Ascending aorta (tissue), 2 donors: ENCODE data around the gene TP53. TPM values are rescaled to one million over a fixed set of nuclear protein-coding genes. Genes with fewer than 3 reads are reported as not detected.

Experiments used
- DNase-seq, 2 donors: peaks; one replicate each; pipeline ENCODE4 v3.0.0-alpha.2; 2019; ENCODE audit warnings: low spot score in 2 of 2
- H3K27ac ChIP-seq, 2 donors: fragments of 200-600 bp; sonication (generic); one replicate each; pipeline ENCODE4 v1.5.1; 2016 to 2017; ENCODE audit warnings: mild to moderate bottlenecking in 1 of 2
- H3K27me3 ChIP-seq: fragments of 200-600 bp; sonication (generic); one replicate; pipeline ENCODE4 v1.5.1; 2017
- H3K36me3 ChIP-seq, 2 donors: fragments of 200-600 bp; sonication (generic); one replicate each; pipeline ENCODE4 v1.5.1; 2016
- H3K4me1 ChIP-seq, 2 donors: fragments of 200-600 bp; sonication (generic); one replicate each; pipeline ENCODE4 v1.5.1; 2016 to 2017; ENCODE audit warnings: mild to moderate bottlenecking in 1 of 2
- H3K4me3 ChIP-seq, 2 donors: fragments of 200-600 bp; sonication (generic); one replicate each; pipeline ENCODE4 v1.5.1; 2016 to 2017; ENCODE audit warnings: mild to moderate bottlenecking in 1 of 2
- H3K9me3 ChIP-seq, 2 donors: fragments of 200-600 bp; sonication (generic); one replicate each; pipeline ENCODE4 v1.5.1; 2016
- intact Hi-C: fragments of 100-400 bp; cut with DNase I; formaldehyde crosslinking; loops from one replicate; pipeline ENCODE4 v1.15.1; 2023
- total RNA-seq: library from RNA; depleted of rRNA; stranded (reverse); fragments of >200 nt; gene quantifications from one replicate; pipeline ENCODE4 v1.1.0, GENCODE V29; 2016
- TF ChIP-seq, protein P1 (sequence below), 3 experiments: fragments of 200-600 bp in 2 of 3; fragments of 450-650 bp in 1 of 3; sonication (generic) in 2 of 3; IDR thresholded peaks; one replicate each; pipeline ENCODE4 v1.5.1; 2016 to 2019; ENCODE audit warnings: antibody characterized with exemption in 3 of 3, mild to moderate bottlenecking in 1 of 3, moderate library complexity in 1 of 3

The TP53 gene
- total RNA-seq, 1 donor from 2014 or later = 48.0 TPM

DNA sequence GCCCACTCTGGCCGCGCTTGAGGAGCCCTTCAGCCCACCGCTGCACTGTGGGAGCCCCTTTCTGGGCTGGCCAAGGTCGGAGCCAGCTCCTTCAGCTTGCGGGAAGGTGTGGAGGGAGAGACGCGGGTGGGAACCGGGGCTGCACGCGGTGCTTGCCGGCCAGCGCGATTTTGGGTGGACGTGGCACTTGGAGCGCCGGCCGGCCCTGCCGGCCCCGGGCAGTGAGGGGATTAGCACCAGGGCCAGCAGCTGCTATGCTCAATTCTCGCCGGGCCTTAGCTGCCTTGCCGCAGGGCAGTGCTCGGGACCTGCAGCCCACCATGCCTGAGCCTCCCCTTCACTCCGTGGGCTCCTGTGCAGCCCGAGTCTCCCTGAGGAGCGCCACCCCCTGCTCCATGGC lies 46.5 kb downstream of the TP53 start:
- H3K4me3 ChIP-seq = no peak overlapping the region
- H3K36me3 ChIP-seq = no peaks in the 10 kb centered on the region
- H3K27me3 ChIP-seq = no peaks in the 10 kb centered on the region
- TF ChIP-seq, protein P1, sequence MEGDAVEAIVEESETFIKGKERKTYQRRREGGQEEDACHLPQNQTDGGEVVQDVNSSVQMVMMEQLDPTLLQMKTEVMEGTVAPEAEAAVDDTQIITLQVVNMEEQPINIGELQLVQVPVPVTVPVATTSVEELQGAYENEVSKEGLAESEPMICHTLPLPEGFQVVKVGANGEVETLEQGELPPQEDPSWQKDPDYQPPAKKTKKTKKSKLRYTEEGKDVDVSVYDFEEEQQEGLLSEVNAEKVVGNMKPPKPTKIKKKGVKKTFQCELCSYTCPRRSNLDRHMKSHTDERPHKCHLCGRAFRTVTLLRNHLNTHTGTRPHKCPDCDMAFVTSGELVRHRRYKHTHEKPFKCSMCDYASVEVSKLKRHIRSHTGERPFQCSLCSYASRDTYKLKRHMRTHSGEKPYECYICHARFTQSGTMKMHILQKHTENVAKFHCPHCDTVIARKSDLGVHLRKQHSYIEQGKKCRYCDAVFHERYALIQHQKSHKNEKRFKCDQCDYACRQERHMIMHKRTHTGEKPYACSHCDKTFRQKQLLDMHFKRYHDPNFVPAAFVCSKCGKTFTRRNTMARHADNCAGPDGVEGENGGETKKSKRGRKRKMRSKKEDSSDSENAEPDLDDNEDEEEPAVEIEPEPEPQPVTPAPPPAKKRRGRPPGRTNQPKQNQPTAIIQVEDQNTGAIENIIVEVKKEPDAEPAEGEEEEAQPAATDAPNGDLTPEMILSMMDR (IDR thresholded peaks at IDR 0.05) = no peak
- H3K27ac ChIP-seq = no peak overlapping the region
- intact Hi-C loops = no loop called here
- H3K4me1 ChIP-seq = no peaks in the 10 kb centered on the region
- H3K9me3 ChIP-seq = no peaks in the 10 kb centered on the region
- no peak for DNase-seq

DNA sequence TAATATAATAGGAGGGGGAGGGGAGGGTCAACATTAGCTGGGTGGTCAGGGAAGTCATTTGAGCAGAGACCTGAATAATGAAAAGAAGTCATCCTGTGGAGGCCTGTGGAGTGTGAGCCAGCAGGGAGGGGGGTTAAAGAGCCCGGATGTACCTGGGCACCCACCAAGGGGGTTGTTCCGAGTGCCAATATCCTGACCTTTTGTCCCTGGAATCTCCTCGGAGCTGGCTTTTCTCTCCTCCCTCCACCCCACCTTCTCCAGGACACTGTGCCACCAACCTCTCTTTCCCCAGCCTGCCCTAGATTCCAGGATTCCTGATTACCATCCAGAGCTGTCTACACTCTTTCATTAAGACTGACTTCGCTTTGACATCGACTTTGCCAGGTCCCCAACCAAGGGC lies 51.1 kb downstream of the TP53 start:
- H3K36me3 ChIP-seq = no peaks in the 10 kb centered on the region
- no peaks in the 10 kb centered on the region for H3K27me3 ChIP-seq
- no peak for DNase-seq
- H3K9me3 ChIP-seq = no peaks in the 10 kb centered on the region
- H3K27ac ChIP-seq = no peak overlapping the region
- H3K4me1 ChIP-seq = no peaks in the 10 kb centered on the region
- intact Hi-C loops = no loop called here
- H3K4me3 ChIP-seq = no peak overlapping the region
- TF ChIP-seq, protein P1 (IDR thresholded peaks at IDR 0.05) = no peak

DNA sequence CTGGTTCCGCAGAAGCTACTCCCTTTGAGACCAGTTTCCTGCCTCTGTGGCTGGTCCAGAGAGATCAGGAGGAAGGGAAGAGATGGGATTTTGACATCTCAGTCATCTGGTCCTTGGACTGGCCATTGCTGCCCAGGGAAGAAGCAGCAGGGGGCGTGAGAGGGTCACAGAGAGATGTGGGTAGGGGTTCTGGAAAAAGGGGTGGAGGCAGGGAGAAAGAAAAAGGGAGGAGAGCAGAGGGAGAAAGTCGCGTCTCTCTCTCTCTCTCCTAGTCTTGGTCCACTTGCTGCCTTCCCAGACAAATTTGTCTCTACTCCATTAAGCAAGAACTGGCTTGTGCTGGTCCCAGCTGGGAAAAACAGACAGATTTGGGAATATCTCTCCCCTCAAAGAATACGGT lies 52.9 kb downstream of the TP53 start:
- no peak overlapping the region for H3K4me3 ChIP-seq
- no peaks in the 10 kb centered on the region for H3K27me3 ChIP-seq
- H3K4me1 ChIP-seq = no peaks in the 10 kb centered on the region
- no peaks in the 10 kb centered on the region for H3K36me3 ChIP-seq
- no peak for DNase-seq
- no peak overlapping the region for H3K27ac ChIP-seq
- TF ChIP-seq, protein P1 (IDR thresholded peaks at IDR 0.05) = peak in 1 of 3 experiments; percentile 35
- no peaks in the 10 kb centered on the region for H3K9me3 ChIP-seq
- intact Hi-C loops = no loop called here

DNA sequence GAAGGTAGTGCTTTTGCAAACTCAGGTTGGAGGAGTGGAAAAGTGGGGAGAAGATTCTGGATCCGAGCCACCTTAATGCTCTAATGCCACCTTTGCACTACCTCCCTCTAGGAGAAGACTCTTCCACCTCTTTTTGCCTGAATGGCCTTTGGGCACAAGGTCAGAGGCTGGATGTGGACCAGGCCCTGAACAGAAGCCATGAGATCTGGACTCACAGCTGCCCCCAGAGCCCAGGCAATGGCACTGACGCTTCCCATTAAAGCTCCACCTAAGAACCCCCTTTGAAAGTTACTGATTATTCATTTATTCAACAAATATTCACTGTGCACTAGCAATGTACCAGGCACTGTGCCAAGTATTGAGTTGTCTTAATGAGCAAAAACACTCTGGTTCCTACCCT lies 54.2 kb downstream of the TP53 start:
- no peaks in the 10 kb centered on the region for H3K9me3 ChIP-seq

DNA sequence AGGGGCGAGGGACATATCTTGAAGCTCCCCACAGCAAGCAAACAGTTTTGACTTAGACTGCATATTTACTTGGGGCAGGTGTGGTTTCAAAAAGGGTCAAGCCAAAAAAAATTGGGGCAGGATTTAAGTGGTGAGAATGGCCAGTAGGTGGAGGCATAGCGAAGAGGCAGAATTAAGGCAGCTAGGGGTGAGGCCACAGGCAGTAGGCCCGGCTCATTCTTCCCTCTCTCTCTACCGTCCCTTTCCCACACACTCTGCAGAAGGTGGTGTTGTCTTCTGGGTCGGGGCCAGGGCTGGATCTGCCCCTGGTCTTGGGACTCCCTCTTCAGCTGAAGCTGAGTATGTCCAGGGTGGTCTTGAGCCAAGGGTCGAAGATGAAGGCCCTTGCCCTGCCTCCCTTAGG lies 54.8 kb downstream of the TP53 start:
- intact Hi-C loops = no loop called here
- no peak for DNase-seq
- Histone ChIP-seq H3K9me3 (no peaks in the 10 kb centered on the region), H3K27ac (no peak overlapping the region), H3K4me3 (no peak overlapping the region), H3K27me3 (no peaks in the 10 kb centered on the region), H3K36me3 (no peaks in the 10 kb centered on the region), H3K4me1 (no peaks in the 10 kb centered on the region)
- TF ChIP-seq, protein P1 (IDR thresholded peaks at IDR 0.05) = peak in 1 of 3 experiments; percentile 21

More for the DNA sequence above, 54.2 kb downstream of the TP53 start:
- Histone ChIP-seq H3K4me3 (no peak overlapping the region), H3K36me3 (no peaks in the 10 kb centered on the region), H3K27me3 (no peaks in the 10 kb centered on the region), H3K4me1 (no peaks in the 10 kb centered on the region), H3K27ac (no peak overlapping the region)
- TF ChIP-seq, protein P1 (IDR thresholded peaks at IDR 0.05) = no peak
- intact Hi-C loops = no loop called here
- DNase-seq = no peak
